ENCODE results near the gene OR10H2. TPM values are rescaled to one million over a fixed set of nuclear protein-coding genes. Genes with fewer than 3 reads are reported as not detected.

Gene OR10H2
- polyA plus RNA-seq, 1 donor from 2014 or later: not detected

DNA sequence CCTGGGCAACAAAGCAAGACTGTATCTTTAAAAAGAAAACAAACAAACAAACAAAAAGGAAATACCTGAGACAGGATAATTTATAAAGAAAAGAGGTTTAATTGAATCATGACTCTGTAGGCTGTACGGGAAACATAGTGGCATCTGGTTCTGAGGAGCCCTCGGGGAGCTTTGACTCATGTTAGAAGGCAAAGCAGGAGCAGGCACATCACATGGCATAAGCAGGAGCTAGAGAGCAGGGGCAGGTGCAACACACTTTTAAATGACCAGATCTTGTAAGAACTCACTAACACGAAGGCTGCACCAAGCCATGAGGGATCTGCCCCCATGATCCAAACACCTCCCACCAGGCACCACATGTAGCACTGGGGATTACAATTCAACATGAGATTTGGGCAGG lies 13.2 kb upstream of the OR10H2 start:
- no peak overlapping the region for H2AFZ ChIP-seq (ENCODE audit: low read depth, low read length)
- no peaks in the 10 kb centered on the region for H3K36me3 ChIP-seq (ENCODE audit: insufficient read depth, low read length)
- TF ChIP-seq, protein P1, sequence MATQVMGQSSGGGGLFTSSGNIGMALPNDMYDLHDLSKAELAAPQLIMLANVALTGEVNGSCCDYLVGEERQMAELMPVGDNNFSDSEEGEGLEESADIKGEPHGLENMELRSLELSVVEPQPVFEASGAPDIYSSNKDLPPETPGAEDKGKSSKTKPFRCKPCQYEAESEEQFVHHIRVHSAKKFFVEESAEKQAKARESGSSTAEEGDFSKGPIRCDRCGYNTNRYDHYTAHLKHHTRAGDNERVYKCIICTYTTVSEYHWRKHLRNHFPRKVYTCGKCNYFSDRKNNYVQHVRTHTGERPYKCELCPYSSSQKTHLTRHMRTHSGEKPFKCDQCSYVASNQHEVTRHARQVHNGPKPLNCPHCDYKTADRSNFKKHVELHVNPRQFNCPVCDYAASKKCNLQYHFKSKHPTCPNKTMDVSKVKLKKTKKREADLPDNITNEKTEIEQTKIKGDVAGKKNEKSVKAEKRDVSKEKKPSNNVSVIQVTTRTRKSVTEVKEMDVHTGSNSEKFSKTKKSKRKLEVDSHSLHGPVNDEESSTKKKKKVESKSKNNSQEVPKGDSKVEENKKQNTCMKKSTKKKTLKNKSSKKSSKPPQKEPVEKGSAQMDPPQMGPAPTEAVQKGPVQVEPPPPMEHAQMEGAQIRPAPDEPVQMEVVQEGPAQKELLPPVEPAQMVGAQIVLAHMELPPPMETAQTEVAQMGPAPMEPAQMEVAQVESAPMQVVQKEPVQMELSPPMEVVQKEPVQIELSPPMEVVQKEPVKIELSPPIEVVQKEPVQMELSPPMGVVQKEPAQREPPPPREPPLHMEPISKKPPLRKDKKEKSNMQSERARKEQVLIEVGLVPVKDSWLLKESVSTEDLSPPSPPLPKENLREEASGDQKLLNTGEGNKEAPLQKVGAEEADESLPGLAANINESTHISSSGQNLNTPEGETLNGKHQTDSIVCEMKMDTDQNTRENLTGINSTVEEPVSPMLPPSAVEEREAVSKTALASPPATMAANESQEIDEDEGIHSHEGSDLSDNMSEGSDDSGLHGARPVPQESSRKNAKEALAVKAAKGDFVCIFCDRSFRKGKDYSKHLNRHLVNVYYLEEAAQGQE (IDR thresholded peaks at IDR 0.05; ENCODE audit: borderline replicate concordance): no peak
- TF ChIP-seq EZH2 (IDR thresholded peaks at IDR 0.05; ENCODE audit: borderline replicate concordance, insufficient read depth, low read length, poor library complexity, severe bottlenecking): no peak
- no peak for TF ChIP-seq MXI1 (conservative IDR thresholded peaks at IDR 0.05; ENCODE audit: poor library complexity, severe bottlenecking)
- TF ChIP-seq SMC3 (conservative IDR thresholded peaks at IDR 0.05; ENCODE audit: poor library complexity): no peak
- TF ChIP-seq RAD21 (conservative IDR thresholded peaks at IDR 0.05): no peak
- TF ChIP-seq, protein P2, sequence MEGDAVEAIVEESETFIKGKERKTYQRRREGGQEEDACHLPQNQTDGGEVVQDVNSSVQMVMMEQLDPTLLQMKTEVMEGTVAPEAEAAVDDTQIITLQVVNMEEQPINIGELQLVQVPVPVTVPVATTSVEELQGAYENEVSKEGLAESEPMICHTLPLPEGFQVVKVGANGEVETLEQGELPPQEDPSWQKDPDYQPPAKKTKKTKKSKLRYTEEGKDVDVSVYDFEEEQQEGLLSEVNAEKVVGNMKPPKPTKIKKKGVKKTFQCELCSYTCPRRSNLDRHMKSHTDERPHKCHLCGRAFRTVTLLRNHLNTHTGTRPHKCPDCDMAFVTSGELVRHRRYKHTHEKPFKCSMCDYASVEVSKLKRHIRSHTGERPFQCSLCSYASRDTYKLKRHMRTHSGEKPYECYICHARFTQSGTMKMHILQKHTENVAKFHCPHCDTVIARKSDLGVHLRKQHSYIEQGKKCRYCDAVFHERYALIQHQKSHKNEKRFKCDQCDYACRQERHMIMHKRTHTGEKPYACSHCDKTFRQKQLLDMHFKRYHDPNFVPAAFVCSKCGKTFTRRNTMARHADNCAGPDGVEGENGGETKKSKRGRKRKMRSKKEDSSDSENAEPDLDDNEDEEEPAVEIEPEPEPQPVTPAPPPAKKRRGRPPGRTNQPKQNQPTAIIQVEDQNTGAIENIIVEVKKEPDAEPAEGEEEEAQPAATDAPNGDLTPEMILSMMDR (IDR thresholded peaks at IDR 0.05; ENCODE audit: poor library complexity, severe bottlenecking): no peak
- no peak for TF ChIP-seq POLR2AphosphoS5 (IDR thresholded peaks at IDR 0.05)
- no peak overlapping the region for H3K4me2 ChIP-seq (ENCODE audit: low read length)
- H4K20me1 ChIP-seq (ENCODE audit: insufficient read depth): no peaks in the 10 kb centered on the region
- no peak overlapping the region for H3K27ac ChIP-seq (ENCODE audit: low read length)
- H3K9ac ChIP-seq (ENCODE audit: low read length): no peak overlapping the region
- H3K9me3 ChIP-seq (ENCODE audit: low read length): no peaks in the 10 kb centered on the region
- H3K9me2 ChIP-seq (ENCODE audit: insufficient read depth, low read length): no peaks in the 10 kb centered on the region
- no peak overlapping the region for H3K4me3 ChIP-seq (ENCODE audit: low read length)
- no peaks in the 10 kb centered on the region for H3K79me2 ChIP-seq (replicated peaks; ENCODE audit: insufficient read depth, low read length)
- H3K27me3 ChIP-seq (ENCODE audit: insufficient read depth, low read depth, low read length): no peaks in the 10 kb centered on the region
- no peaks in the 10 kb centered on the region for H3F3A ChIP-seq (ENCODE audit: insufficient read depth, low read length, poor library complexity, severe bottlenecking)

DNA sequence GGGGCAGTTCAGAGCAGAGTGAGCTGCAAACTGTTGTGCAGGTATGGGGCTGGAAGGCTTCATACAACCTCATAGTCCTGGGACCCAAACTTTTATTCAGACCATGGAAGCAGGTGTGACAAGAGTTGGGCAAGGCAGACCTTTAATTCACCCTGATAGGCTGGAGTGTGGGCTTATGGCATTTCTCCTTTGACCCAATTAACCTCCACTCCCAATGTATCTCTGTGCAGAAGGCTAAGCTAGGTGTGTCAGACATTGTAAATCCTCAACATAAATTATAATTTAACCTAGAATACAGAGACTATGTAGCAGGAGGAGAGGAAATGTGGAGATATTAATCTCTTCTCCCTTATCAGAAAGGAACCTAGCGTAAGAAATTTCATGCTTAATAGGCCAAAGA lies 12.2 kb upstream of the OR10H2 start:
- no peaks in the 10 kb centered on the region for H3K79me2 ChIP-seq (replicated peaks; ENCODE audit: insufficient read depth, low read length)
- H3K4me2 ChIP-seq (ENCODE audit: low read length): no peak overlapping the region
- no peaks in the 10 kb centered on the region for H3K9me2 ChIP-seq (ENCODE audit: insufficient read depth, low read length)
- H3K4me3 ChIP-seq (ENCODE audit: low read length): no peak overlapping the region
- no peaks in the 10 kb centered on the region for H3K27me3 ChIP-seq (ENCODE audit: insufficient read depth, low read depth, low read length)
- no peaks in the 10 kb centered on the region for H3K36me3 ChIP-seq (ENCODE audit: insufficient read depth, low read length)
- H4K20me1 ChIP-seq (ENCODE audit: insufficient read depth): no peaks in the 10 kb centered on the region
- H3K9me3 ChIP-seq (ENCODE audit: low read length): no peaks in the 10 kb centered on the region
- TF ChIP-seq TAF1 (IDR thresholded peaks at IDR 0.05; ENCODE audit: low read depth): no peak
- no peak for TF ChIP-seq POLR2AphosphoS5 (IDR thresholded peaks at IDR 0.05)
- TF ChIP-seq EP300 (conservative IDR thresholded peaks at IDR 0.05; ENCODE audit: poor library complexity, severe bottlenecking): no peak
- TF ChIP-seq, protein P2 (IDR thresholded peaks at IDR 0.05; ENCODE audit: poor library complexity, severe bottlenecking): no peak
- TF ChIP-seq EZH2 (IDR thresholded peaks at IDR 0.05; ENCODE audit: borderline replicate concordance, insufficient read depth, low read length, poor library complexity, severe bottlenecking): no peak
- TF ChIP-seq, protein P1 (IDR thresholded peaks at IDR 0.05; ENCODE audit: borderline replicate concordance): no peak
- TF ChIP-seq RAD21 (conservative IDR thresholded peaks at IDR 0.05): no peak
- TF ChIP-seq MXI1 (conservative IDR thresholded peaks at IDR 0.05; ENCODE audit: poor library complexity, severe bottlenecking): no peak
- no peak for TF ChIP-seq SMC3 (conservative IDR thresholded peaks at IDR 0.05; ENCODE audit: poor library complexity)
- H2AFZ ChIP-seq (ENCODE audit: low read depth, low read length): no peak overlapping the region
- no peak overlapping the region for H3K9ac ChIP-seq (ENCODE audit: low read length)
- H3K27ac ChIP-seq (ENCODE audit: low read length): no peak overlapping the region
- H3F3A ChIP-seq (ENCODE audit: insufficient read depth, low read length, poor library complexity, severe bottlenecking): no peaks in the 10 kb centered on the region

Measured in neural cell (in vitro differentiated cells).